PC-9 (cell line): ENCODE data around the gene SLC25A34.

Experiments used
- CTCF ChIP-seq: fragments of 200-600 bp; sonication (generic); conservative IDR thresholded peaks from 2 replicates; pipeline ENCODE4 v1.6.1; 2017; ENCODE audit warnings: mixed run types, antibody characterized with exemption, mild to moderate bottlenecking, moderate library complexity
- EZH2 ChIP-seq: fragments of 200-600 bp; sonication (generic); IDR thresholded peaks from 2 replicates; pipeline ENCODE4 v1.8.0; 2017; ENCODE audit warnings: antibody characterized with exemption, low read depth

- TF ChIP-seq CTCF (no peak), EZH2 (no peak)
These were observed 7.0 kb upstream of the SLC25A34 start for GRCh38 chr1:15728937-15729657.
